Panc1 (cell line): Measurements from ENCODE around the gene HMGCS1.

Source experiments
- POLR2AphosphoS5 ChIP-seq: IDR thresholded peaks from 2 replicates; pipeline ENCODE4 v1.6.1; 2012; ENCODE audit warnings: mild to moderate bottlenecking, low read depth, low read length, moderate library complexity
- SIN3A ChIP-seq: IDR thresholded peaks from 2 replicates; pipeline ENCODE4 v1.6.1; 2012; ENCODE audit warnings: low read depth, mild to moderate bottlenecking, low read length, moderate library complexity, borderline replicate concordance; ENCODE audit not compliant: insufficient read depth
- TF ChIP-seq, protein P1 (sequence below): fragments of 450-650 bp; IDR thresholded peaks from 2 replicates; pipeline ENCODE4 v1.5.1; 2017; ENCODE audit warnings: mild to moderate bottlenecking

DNA sequence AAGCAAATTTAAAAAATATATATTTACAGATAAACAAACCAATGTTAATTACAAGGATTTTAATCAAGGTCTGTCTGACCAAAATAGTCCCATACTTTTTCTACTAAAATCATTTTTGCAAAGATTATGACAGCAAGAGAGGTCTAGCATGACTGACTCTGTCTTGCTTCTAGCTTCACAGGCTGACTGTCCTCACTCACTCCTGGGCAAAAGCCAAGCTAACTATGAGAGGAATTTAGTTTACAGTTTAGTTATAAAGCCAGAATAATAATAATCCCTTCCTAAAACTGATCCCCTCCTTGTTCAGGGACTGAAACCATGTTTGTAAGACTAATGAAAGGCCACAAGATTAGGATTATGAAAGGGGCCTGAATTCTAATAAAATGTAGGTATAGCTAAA lies 45.5 kb upstream of the HMGCS1 start:
- TF ChIP-seq, protein P1, sequence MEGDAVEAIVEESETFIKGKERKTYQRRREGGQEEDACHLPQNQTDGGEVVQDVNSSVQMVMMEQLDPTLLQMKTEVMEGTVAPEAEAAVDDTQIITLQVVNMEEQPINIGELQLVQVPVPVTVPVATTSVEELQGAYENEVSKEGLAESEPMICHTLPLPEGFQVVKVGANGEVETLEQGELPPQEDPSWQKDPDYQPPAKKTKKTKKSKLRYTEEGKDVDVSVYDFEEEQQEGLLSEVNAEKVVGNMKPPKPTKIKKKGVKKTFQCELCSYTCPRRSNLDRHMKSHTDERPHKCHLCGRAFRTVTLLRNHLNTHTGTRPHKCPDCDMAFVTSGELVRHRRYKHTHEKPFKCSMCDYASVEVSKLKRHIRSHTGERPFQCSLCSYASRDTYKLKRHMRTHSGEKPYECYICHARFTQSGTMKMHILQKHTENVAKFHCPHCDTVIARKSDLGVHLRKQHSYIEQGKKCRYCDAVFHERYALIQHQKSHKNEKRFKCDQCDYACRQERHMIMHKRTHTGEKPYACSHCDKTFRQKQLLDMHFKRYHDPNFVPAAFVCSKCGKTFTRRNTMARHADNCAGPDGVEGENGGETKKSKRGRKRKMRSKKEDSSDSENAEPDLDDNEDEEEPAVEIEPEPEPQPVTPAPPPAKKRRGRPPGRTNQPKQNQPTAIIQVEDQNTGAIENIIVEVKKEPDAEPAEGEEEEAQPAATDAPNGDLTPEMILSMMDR, result no peak
- TF ChIP-seq SIN3A (no peak), POLR2AphosphoS5 (no peak)
